Measurements from ENCODE around the gene CATSPER3. TPM values are rescaled to one million over a fixed set of nuclear protein-coding genes. Genes with fewer than 3 reads are reported as not detected.

Gene CATSPER3
- total RNA-seq, 1 donor: 0.36 TPM

- TF ChIP-seq CTCF (IDR thresholded peaks at IDR 0.05; ENCODE audit: extremely low read depth, low read depth, low read length): no peak
- no peak overlapping the region for H3K27ac ChIP-seq (ENCODE audit: low read depth, low read length)
- no peak overlapping the region for H3K4me2 ChIP-seq (ENCODE audit: insufficient read depth, low read length)
- H3K79me2 ChIP-seq (ENCODE audit: insufficient read depth, low read length): peaks cover 62% of the 10 kb centered on the region
- peak; percentile 66 for DNase-seq (ENCODE audit: insufficient read length, low spot score, missing footprints)
- no peaks in the 10 kb centered on the region for H3K27me3 ChIP-seq (ENCODE audit: insufficient read depth, low read length)
- H4K20me1 ChIP-seq (ENCODE audit: insufficient read depth, low read length): no peaks in the 10 kb centered on the region
- H3K4me3 ChIP-seq (ENCODE audit: insufficient read depth, low read length): no peak overlapping the region
- peaks cover 3% of the 10 kb centered on the region for H3K4me1 ChIP-seq (ENCODE audit: insufficient read depth, low read length)
- no peaks in the 10 kb centered on the region for H3K9me3 ChIP-seq (ENCODE audit: low read depth, low read length)
- H3K36me3 ChIP-seq (ENCODE audit: insufficient read depth, low read length): peaks cover 13% of the 10 kb centered on the region
- H2AFZ ChIP-seq (ENCODE audit: low read length): no peak overlapping the region
These were observed 59.0 kb downstream of the CATSPER3 start for GRCh38 chr5:135026645-135027265.

- Histone ChIP-seq H3K4me3 (ENCODE audit: insufficient read depth, low read length) (no peak overlapping the region), H3K36me3 (ENCODE audit: insufficient read depth, low read length) (peaks cover 13% of the 10 kb centered on the region), H2AFZ (ENCODE audit: low read length) (no peak overlapping the region), H4K20me1 (ENCODE audit: insufficient read depth, low read length) (no peaks in the 10 kb centered on the region), H3K79me2 (ENCODE audit: insufficient read depth, low read length) (peaks cover 67% of the 10 kb centered on the region), H3K27me3 (ENCODE audit: insufficient read depth, low read length) (no peaks in the 10 kb centered on the region), H3K27ac (ENCODE audit: low read depth, low read length) (no peak overlapping the region), H3K4me2 (ENCODE audit: insufficient read depth, low read length) (no peak overlapping the region), H3K4me1 (ENCODE audit: insufficient read depth, low read length) (peaks cover 3% of the 10 kb centered on the region), H3K9me3 (ENCODE audit: low read depth, low read length) (no peaks in the 10 kb centered on the region)
- no peak for TF ChIP-seq CTCF (IDR thresholded peaks at IDR 0.05; ENCODE audit: extremely low read depth, low read depth, low read length)
- DNase-seq (ENCODE audit: insufficient read length, low spot score, missing footprints): peak; percentile 84
These were observed 59.6 kb downstream of the CATSPER3 start for GRCh38 chr5:135027266-135027696.

- Histone ChIP-seq H2AFZ (ENCODE audit: low read length) (no peak overlapping the region), H4K20me1 (ENCODE audit: insufficient read depth, low read length) (no peaks in the 10 kb centered on the region), H3K9me3 (ENCODE audit: low read depth, low read length) (no peaks in the 10 kb centered on the region), H3K79me2 (ENCODE audit: insufficient read depth, low read length) (peaks cover 74% of the 10 kb centered on the region), H3K4me2 (ENCODE audit: insufficient read depth, low read length) (no peak overlapping the region), H3K27me3 (ENCODE audit: insufficient read depth, low read length) (no peaks in the 10 kb centered on the region), H3K27ac (ENCODE audit: low read depth, low read length) (no peak overlapping the region), H3K4me3 (ENCODE audit: insufficient read depth, low read length) (no peak overlapping the region), H3K4me1 (ENCODE audit: insufficient read depth, low read length) (peaks cover 3% of the 10 kb centered on the region), H3K36me3 (ENCODE audit: insufficient read depth, low read length) (peaks cover 13% of the 10 kb centered on the region)
- peak; percentile 51 for DNase-seq (ENCODE audit: insufficient read length, low spot score, missing footprints)
- no peak for TF ChIP-seq CTCF (IDR thresholded peaks at IDR 0.05; ENCODE audit: extremely low read depth, low read depth, low read length)
These were observed 60.2 kb downstream of the CATSPER3 start for GRCh38 chr5:135027697-135028615.
